Activated CD4-positive, alpha-beta T cell treated with anti-CD3 and anti-CD28 coated beads, Interleukin-2, amount 50 U/mL, for 1 hour (primary cell): ENCODE results near the gene SEBOX.

Experiments used
- DNase-seq: peaks from one replicate; pipeline ENCODE4 v3.0.0-alpha.2; 2020

The SEBOX gene, protein sequence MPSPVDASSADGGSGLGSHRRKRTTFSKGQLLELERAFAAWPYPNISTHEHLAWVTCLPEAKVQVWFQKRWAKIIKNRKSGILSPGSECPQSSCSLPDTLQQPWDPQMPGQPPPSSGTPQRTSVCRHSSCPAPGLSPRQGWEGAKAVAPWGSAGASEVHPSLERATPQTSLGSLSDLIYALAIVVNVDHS

DNA sequence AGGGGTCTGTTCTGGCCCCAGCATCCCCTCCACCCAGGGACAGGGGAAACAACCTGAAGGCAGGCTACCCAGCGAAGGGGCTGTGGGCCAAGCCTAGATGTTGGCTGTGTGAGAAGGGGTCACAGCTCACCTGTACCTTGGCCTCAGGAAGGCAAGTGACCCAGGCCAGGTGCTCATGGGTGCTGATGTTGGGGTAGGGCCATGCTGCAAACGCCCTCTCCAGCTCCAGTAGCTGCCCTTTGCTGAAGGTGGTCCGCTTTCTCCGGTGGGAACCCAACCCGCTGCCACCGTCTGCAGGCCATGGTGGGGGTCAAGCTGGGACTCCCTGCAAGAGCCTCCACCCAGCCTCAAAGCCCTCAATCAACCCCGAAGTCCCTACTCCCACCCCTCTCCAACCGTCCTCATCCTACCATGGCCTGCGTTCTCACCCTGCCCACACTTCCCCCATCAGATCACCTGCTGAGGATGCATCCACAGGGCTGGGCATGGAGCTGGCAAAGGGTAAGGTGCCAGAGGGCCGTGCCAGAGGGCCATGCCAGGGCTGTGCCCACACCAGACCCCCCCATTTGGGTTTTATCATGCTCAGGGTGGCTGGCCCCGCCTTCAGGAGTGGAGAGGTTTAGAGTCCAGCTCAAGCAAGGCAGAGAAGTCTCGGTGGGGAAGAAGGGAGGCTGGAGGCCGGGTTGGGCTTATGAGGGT, at the start of gene SEBOX:
SEBOX (minus strand) TSS at position 535 of the 699 bp plus-strand sequence; CDS start at position 487, 48 bp downstream.
- no peak for DNase-seq

DNA sequence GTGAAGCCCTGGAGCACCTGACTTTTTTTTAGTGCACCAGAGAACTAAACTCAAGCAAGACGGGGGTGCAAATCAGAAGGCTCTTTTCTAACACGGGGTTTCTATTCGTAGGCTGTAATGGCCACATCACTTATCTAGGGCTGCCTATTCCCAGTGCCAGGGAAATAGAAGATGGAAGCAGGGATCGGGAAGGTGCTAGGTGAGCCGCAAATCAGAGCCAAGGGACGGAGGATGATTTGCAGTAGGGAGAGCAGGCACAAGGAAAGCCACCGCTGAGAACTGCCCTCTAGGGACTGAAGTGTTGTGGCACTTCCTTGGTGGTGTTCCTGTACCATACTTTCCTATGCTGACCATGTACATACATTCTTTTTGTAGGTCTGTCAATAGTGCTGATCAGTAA, 48.8 kb upstream of the SEBOX start:
- DNase-seq: no peak

DNA sequence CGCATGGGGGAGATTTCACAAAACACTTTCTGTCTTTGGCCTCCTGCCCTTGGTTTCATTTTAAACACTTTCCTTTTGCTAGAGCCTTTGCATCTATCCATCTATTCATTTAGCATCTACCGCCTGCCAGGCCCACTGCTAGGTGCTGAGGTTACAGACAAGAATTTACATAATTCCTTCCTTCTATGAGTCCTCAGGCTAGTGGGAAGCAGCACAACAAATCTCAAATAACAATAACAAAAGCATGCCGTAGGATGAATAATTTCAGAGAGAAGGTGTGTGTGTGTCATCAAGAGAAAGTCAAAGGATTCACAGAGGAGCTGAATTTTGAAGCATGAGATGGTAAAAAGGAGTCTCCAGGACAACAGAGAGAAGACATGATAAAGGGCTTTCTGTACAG, 47.1 kb upstream of the SEBOX start:
- no peak for DNase-seq

DNA sequence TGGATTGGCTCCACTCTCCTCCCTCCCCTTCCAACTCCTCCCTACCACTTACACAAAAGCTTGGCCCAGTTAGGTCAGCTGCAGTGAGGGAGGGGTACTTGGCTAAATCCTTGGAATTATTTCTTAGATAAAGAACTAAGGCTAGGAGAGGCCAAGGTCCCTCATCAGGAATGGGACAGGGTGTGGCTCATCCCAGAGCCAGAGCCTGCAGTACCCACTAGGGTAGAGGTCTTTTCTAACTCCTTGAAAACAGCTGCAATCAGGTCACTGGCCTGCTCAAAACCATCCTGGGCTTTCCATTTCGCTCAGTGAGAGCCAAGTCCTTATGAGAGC, 42.9 kb upstream of the SEBOX start:
- no peak for DNase-seq

DNA sequence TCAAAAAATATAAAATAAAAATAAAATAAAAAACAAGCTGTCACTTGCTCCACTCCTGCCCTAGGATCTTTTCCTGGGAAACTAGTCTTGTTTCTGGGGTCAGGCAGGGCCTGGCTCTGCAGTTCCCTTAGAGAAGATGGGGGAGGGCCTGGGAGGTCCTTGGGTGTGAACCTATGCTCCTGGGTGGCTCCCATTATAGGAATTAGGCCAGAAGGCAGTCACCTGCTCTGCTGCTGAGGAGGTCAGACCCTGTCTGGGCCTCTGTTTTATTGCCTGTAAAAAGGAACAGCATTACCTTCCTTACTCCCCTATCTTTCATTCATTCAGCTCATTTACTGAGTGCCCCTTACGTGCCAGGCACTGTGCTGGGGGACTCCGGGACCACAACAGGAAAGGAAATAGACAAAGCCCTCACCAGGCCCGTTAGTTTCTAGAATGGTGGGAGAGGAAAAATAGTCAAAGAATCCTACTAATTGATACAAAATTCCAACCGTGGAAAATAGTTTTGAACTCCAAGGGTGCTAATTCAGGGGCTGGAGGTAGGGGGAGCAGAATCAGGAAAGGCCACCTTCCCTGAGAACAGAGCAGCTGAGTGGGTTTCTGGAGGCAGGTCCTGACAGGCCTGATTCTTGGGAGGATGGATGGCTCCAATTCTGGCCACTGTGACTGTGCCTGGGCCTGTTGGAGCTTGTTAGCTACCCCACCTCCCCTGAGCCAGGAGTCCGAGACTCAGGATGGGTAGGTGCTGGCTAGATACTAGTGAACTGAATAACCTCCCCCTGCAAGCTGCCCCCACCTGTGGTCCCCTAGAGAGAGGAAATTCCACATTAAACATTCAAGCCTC, 42.4 kb upstream of the SEBOX start:
- DNase-seq: no peak

DNA sequence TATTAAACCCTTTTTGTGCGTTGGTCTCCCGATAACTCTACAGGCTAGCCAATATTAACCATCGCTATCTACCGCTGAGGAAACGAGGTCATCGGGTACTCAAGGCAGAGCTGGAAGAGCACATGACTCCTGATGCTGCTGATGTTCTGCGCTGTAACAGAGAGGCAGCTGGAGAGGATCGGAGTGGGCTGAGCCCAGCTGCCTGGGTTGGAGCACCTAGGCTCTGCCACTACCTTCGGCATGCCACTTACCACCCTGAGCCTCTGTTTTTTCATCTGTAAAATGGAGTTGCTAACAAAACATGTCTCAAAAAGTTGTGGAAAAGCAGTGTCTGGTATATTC, 41.4 kb upstream of the SEBOX start:
- no peak for DNase-seq

DNA sequence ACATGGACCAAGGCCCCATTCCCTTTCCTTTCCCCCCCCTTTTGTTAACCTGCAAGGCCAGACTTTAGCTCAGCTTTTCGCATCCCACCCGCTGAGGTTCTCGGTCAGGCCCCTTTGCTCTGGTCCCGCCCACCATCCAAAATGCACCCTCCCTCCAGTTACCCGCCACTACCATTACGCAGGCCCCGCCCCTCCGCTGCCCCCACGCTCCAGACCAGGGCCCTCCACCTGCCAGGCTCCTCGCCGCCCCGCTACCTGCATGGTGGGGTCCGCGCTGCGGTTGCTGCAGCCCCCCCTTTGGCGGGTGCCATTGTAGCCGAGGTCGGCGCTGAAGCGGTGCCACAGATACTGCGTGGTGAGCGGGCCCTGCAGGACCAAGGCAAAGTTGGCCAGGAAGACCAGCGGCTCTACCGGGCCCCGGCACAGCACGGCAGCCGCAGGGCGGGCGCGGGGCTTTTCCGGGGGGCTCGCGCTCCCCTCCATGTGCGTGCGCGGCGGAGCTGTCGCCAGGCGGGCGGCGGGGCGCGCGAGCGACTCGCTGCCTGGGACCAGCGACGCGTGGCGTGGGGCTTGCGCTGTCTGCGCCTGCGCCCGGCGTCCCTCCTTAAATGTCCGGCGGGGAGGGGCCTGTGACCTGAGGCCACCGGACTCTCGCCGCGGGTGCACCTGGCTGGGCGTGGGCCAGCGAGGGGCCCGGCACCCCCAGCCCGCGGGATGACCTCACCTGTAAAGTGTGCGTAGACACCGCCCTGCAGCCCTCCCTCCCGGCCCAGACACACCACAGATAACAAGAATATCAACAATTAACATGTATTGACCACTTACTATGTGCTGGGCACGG, 40.9 kb upstream of the SEBOX start, which contains the start of gene SLC46A1:
SLC46A1 (minus strand) TSS at position 581 of the 841 bp plus-strand sequence; CDS start at position 483, 98 bp downstream.
- peak; percentile 19 for DNase-seq

DNA sequence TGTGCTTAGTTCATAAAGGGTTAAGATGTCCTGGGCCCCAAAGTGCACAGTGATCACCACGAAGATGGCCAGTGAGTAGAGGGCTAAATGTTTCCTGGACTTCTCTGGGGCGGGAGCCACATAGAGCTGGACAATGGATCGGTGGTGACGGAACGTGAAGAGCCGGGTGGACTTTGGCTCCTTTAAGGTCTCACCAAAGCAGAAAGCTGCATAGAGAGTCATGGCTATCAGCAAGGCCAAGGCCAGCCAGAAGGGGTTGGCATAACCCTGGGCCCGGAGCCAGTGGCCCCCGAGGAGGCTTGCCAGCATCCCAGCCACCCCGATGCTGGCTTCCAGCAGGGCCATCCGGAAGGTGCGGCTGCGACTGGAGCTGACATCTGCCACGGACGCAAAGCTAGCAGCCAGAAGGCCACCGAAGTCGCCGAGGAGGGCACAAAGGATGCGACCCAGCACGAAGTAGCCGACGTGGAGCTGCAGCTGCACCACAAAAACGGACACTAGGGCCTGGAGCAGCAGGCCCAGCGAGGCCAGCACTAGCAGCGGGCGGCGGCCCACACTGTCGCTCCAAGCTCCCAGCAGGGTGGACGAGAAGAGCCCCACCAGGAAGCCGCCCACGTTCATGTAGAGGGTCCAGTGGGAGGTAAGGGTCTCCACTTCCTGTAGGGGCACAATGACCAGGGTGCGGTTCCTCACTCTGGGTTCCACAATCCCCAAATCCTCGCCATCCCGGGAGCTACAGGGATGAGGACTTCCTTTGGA, 40.0 kb upstream of the SEBOX start:
- no peak for DNase-seq

DNA sequence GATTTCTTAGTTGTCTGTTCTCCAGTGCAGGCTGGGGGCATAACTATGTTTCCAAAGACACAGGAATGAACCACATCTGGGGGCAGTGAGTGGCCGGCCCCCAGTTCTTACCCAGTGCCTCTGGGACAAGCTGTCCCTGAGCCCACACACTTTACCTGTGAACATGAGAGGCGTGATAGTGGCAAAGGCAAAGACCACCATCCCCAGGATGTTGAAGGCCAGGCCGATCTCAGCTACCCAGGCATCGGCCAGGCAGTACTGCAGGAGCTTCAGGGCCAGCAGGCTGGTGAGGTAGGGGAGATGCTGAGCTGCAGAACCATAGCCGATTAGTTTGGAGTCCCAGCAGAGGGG, 39.4 kb upstream of the SEBOX start:
- DNase-seq: no peak

DNA sequence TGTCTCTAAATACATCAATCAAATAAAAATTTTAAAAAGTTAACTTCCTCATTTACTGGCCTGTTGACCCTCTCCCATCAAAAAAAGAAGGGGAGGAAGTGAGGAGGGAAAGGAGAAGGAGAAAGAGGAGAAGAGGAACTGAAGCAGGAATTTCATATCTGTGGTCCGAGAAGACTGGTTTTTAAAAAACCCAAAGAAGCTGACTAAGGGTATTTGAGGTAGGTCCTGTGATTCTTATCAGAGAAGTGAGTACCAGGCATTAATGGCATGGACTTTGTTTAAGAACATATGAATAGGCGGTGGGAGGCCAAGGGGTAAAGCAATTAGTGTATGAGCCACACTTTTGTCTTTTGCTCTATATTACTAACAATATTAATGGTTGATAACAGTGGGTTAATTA, 39.0 kb upstream of the SEBOX start:
- no peak for DNase-seq

DNA sequence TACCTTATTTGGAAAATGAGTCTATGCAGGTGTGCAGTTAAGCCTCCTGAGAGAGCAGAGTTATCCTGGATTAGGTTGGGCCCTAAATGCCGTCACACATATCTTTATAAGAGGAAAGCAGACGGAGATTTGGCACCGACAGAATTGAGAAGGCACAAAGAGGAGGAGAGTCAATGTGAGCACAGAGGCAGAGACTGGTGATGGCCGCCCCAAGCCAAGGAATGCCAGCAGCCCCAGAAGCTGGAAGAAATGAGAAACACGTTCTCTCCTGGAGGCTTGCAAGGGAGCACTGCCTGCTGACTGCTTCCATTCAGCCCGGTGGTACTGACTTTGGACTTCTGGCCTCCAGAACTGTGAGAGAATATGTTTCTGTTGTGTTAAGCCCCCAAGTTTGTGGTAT, 37.8 kb upstream of the SEBOX start:
- DNase-seq: no peak

DNA sequence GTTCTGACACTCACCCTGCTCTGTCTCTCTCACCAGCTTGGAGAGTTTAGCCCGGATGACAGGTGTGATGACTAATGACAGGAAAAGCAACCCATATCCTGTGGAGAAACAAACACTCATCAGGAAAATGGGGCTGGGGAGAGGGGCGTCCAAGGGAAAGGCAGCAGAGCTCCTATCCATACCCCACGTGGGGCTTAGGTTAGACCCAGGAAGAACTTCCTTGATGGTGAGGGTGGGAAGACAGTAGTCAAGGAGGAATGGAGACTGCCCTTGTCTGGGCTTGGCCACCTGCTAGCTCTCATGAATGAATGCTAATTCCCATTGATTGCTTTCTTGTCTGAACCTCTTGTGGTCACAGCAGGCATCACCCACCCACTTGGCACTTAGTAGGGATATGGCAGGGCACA, 37.2 kb upstream of the SEBOX start:
- no peak for DNase-seq

DNA sequence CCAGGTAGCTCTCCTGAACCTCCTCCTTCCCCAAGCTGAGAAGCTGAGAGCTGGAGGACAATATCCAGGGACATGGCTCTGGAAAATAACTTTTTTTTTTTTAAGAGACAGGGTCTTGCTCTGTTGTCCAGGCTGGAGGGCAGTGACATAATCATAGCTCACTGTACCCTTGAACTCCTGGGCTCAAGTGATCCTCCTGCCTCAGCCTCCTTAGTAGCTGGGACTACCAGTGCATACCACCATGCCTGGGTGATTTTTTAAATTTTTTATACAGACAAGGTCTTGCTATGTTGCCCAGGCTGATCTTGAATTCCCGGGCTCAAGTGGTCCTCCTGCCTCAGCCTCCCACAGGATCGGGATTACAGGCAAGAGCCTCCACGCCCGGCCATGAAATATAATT, 34.8 kb upstream of the SEBOX start:
- no peak for DNase-seq

DNA sequence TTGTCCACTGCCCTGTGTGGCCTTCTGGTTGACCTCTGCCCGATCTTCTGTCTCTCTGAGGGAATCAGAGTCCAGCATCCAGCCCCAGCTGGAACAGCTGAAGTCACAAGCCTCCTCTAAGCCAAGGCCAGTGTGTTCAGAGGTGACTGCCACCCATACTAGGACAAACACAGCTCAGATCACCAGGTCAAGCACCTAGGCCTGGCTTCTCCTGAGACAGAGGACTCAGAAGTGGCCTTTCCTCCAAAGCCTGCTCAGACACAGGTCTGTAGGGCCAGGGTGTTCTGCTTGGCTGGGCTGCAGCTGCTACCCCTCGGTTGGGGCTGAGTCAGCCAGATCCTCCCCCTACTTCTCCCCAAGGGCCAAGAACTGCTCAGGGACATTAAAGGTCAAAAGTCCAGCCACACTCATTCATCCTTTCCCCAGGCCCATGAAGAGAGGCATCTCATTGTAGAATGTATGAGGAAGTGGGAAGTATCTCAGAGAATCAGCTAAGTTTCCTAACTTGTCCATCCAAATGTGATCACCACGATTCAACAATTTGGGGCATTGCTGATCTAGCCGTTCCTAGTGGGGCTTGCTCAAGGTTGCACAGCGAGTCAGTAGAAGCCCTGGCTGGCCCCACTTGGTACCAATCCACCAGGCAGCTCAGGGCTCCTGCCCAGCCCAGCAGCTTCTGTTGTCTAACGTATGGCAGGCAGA, 33.4 kb upstream of the SEBOX start:
- no peak for DNase-seq

DNA sequence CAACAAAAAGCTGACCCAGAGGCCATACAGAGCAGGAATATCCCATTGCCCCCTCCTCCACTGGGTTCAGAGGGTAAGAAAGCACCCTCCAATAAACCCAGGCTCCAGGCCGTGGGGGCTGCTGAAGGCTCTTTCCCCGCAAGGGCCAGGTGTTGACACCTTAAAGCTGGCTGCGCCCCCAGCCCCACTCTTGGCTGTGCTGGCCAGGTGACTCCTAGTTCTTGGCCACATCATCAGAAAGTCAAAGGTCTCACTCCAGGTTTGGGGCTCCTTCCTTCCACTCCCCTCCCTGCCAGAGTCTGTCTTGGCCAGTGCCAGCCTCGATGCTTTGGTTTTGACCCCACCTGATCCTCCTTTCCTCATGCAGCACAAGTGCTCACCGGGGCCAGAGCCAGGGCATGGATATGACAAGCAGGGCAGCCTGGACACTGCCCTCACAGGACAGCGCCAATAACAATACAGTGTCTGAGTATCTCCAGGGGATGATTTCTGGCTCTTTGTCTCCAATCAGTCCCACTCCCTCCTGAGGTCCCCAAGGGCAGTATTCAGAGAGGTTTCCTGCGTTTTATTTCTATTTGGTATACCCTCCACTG, 32.8 kb upstream of the SEBOX start:
- DNase-seq: no peak

DNA sequence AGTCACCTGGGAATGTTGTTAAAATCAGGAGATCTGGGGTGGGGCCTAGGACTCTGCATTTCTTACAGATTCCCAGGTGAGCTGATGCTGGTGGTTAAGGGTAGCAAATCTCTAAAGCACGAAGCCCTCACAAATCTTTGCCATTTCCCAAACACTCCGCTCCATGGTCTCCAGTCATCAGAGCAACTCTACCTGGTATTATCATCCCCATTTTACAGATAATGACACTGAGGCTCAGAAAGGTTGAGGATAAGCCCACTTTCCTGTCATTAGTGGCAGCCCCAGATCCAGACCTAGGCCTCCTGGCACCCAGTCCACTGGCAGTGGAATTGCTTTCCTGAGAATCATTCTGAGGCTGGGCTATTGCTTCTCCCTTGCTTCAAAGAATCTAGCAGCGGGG, 32.3 kb upstream of the SEBOX start:
- DNase-seq: no peak

DNA sequence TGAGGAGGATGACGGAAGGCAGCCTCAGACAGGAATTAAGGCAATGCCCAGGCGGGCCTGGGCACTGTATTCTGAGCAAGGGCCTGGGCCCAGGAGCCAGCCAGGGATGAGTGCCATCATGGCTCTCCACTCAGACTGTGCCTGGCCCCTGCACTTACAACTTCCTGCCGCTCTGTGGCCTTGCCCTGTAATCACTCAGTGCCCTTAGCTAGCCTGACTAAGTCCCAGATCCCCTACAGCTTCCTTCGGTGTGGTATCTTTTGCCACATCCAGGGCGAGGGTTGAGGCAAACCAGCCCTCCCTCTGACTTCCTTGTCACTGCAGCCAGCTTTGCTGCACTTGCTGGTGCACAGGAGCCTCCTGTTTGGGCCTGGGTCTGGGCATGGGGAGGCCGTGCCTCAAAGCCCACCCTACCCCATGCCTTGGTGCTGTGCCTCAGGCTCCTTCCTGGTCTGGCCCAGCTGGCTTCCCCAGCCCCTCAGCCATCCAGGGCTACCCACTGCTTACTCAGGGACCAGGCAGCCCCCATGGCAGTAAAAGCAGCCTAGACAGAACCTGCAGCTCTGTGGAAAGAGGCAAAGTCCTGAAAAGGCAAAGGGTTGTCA, 31.7 kb upstream of the SEBOX start:
- no peak for DNase-seq

DNA sequence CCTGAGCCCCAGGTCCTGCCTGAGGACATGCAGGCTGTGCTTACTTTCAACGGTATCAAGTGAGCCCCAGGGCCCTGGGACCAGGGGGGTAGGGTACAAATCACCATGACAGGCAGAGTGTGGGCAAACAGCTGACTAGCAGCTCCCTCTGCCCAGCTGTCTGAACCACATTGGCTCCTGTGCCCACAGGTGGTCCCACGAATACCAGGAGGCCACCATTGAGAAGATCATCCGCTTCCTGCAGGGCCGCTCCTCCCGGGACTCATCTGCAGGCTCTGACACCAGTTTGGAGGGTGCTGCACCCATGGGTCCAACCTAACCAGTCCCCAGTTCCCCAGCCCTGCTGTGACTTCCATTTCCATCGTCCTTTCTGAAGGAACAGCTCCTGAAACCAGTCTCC, 31.0 kb upstream of the SEBOX start:
- no peak for DNase-seq

DNA sequence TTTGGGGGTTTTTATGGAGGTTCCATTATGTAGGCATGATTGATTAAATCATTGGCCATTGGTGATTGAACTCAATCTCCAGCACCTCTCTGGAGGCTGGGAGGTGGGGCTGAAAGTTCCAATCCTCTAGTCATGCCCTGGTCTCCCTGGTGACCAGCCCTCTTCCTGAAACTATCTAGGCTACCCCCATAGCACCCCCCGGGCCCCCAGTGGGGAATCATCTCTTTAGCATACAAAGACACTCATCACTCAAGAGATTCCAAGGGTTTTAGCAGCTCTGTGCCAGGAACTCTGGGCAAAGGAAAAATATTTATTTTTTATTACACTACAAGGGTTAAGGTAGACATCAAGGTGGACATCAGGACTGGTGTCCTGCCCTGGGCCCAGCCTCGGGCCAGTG, 30.4 kb upstream of the SEBOX start:
- no peak for DNase-seq

DNA sequence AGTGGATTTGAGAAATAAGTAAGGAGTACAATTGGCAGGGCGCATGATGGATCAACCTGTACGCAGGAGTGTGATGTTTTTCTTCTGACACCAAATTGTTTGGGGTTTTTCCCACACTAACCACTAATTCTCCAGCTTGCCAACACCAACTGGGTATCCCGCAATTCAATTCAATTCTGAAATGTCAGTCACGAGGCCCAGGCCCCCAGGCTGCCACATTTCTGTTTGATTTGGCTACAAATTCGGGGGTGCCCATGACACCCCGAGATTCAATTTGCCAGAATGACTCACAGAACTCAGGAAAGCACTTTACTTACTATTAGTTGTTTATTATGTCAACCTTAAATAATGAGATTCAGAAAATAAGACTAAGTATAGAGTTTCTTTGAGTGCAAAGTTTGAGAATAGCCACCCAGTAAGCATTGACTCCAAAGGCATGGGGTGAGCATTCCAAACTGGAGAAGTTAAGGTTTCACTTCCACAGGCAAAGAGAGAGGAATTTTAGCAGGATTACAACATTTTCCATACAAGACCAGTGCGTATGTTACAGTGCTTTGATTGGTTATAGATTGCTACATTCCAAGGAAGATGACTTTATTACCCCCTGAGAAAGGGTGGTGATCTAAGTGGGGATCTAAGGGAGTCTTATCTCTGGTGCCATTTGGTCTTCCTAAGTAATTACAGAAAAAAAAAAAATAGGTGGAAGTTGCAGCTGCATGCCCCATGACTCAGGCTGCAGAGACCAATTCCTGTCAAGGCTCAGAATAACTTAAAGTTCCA, 29.5 kb upstream of the SEBOX start:
- DNase-seq: no peak
